ENCODE data around the gene EFNB2.

Gene EFNB2

GRCh38 chr13:106492588-106493475 is 42.6 kb downstream of the EFNB2 start:
- TF ChIP-seq CTCF (IDR thresholded peaks at IDR 0.05; ENCODE audit: low read depth, low read length), result no peak
- no peak for DNase-seq (ENCODE audit: low read depth, low spot score)
- H3K4me3 ChIP-seq (ENCODE audit: low read depth, low read length), result no peak overlapping the region
- in situ Hi-C loops (cut with HindIII; ENCODE audit: low sequenced_read_pairs), result no loop called here

- no peak for DNase-seq (ENCODE audit: low read depth, low spot score)
- no peak overlapping the region for H3K4me3 ChIP-seq (ENCODE audit: low read depth, low read length)
- in situ Hi-C loops (cut with HindIII; ENCODE audit: low sequenced_read_pairs), result no loop called here
- TF ChIP-seq CTCF (IDR thresholded peaks at IDR 0.05; ENCODE audit: low read depth, low read length), result no peak
These were observed 43.4 kb downstream of the EFNB2 start for GRCh38 chr13:106491928-106492587.

- no peak overlapping the region for H3K4me3 ChIP-seq (ENCODE audit: low read depth, low read length)
- in situ Hi-C loops (cut with HindIII; ENCODE audit: low sequenced_read_pairs), result no loop called here
These were observed 44.0 kb downstream of the EFNB2 start for GRCh38 chr13:106491463-106491862.

GRCh38 chr13:106490569-106491321 is 44.7 kb downstream of the EFNB2 start:
- in situ Hi-C loops (cut with HindIII; ENCODE audit: low sequenced_read_pairs), result no loop called here
- H3K4me3 ChIP-seq (ENCODE audit: low read depth, low read length), result no peak overlapping the region
- DNase-seq (ENCODE audit: low read depth, low spot score), result no peak
- no peak for TF ChIP-seq CTCF (IDR thresholded peaks at IDR 0.05; ENCODE audit: low read depth, low read length)

More at GRCh38 chr13:106491463-106491862, 44.0 kb downstream of the EFNB2 start:
- TF ChIP-seq CTCF (IDR thresholded peaks at IDR 0.05; ENCODE audit: low read depth, low read length), result no peak
- no peak for DNase-seq (ENCODE audit: low read depth, low spot score)

- DNase-seq (ENCODE audit: low read depth, low spot score), result no peak
- no peak for TF ChIP-seq CTCF (IDR thresholded peaks at IDR 0.05; ENCODE audit: low read depth, low read length)
- in situ Hi-C loops (cut with HindIII; ENCODE audit: low sequenced_read_pairs), result no loop called here
- no peak overlapping the region for H3K4me3 ChIP-seq (ENCODE audit: low read depth, low read length)
These were observed 45.5 kb downstream of the EFNB2 start for GRCh38 chr13:106489849-106490568.

- H3K4me3 ChIP-seq (ENCODE audit: low read depth, low read length), result no peak overlapping the region
- no peak for DNase-seq (ENCODE audit: low read depth, low spot score)
- TF ChIP-seq CTCF (IDR thresholded peaks at IDR 0.05; ENCODE audit: low read depth, low read length), result no peak
- in situ Hi-C loops (cut with HindIII; ENCODE audit: low sequenced_read_pairs), result no loop called here
These were observed 46.8 kb downstream of the EFNB2 start for GRCh38 chr13:106488686-106489085.

Measured in astrocyte of the spinal cord (primary cell).